Loucy (cell line): ENCODE measurements around the gene AJM1.

Experiments
- H2AFZ ChIP-seq: fragments of 200-600 bp; sonication (generic); 2 replicates; pipeline ENCODE4 v1.6.0; 2016; ENCODE audit warnings: antibody characterized with exemption, mild to moderate bottlenecking, low read length, moderate library complexity
- H3F3A ChIP-seq: fragments of 200-600 bp; 2 replicates; pipeline ENCODE4 v1.6.0; 2016; ENCODE audit warnings: antibody characterized with exemption, low read depth, mild to moderate bottlenecking
- H3K27me3 ChIP-seq: fragments of 200-600 bp; sonication (generic); 2 replicates; pipeline ENCODE4 v1.6.1; 2014; ENCODE audit warnings: low read length, mild to moderate bottlenecking; ENCODE audit not compliant: insufficient read depth, poor library complexity, severe bottlenecking
- H3K36me3 ChIP-seq: fragments of 200-600 bp; sonication (generic); 2 replicates; pipeline ENCODE4 v1.6.1; 2016; ENCODE audit warnings: low read length; ENCODE audit not compliant: insufficient read depth
- H3K4me1 ChIP-seq: fragments of 200-600 bp; sonication (generic); 2 replicates; pipeline ENCODE4 v1.5.1; 2014; ENCODE audit warnings: low read length, mild to moderate bottlenecking; ENCODE audit not compliant: insufficient read depth, poor library complexity, severe bottlenecking
- H3K4me2 ChIP-seq: fragments of 200-600 bp; sonication (generic); 2 replicates; pipeline ENCODE4 v1.6.0; 2014; ENCODE audit warnings: antibody characterized with exemption, low read length, low read depth, mild to moderate bottlenecking; ENCODE audit not compliant: poor library complexity, severe bottlenecking
- H3K4me3 ChIP-seq: fragments of 200-600 bp; sonication (generic); 2 replicates; pipeline ENCODE4 v1.5.1; 2014; ENCODE audit warnings: low read length, mild to moderate bottlenecking, mixed read lengths; ENCODE audit not compliant: poor library complexity, severe bottlenecking
- H3K79me2 ChIP-seq: fragments of 200-600 bp; sonication (generic); 2 replicates; pipeline ENCODE4 v1.6.1; 2014; ENCODE audit warnings: low read length; ENCODE audit not compliant: insufficient read depth
- H3K9ac ChIP-seq: fragments of 200-600 bp; sonication (generic); 2 replicates; pipeline ENCODE4 v1.6.0; 2014; ENCODE audit warnings: mild to moderate bottlenecking, low read depth, low read length, moderate library complexity; ENCODE audit not compliant: poor library complexity, severe bottlenecking
- H3K9me2 ChIP-seq: fragments of 200-600 bp; sonication (generic); replicated peaks from 2 replicates; pipeline ENCODE4 v1.6.1; 2016; ENCODE audit warnings: low read depth, low read length, mixed read lengths
- H3K9me3 ChIP-seq: fragments of 200-600 bp; sonication (generic); 2 replicates; pipeline ENCODE4 v1.6.1; 2014; ENCODE audit warnings: mild to moderate bottlenecking, antibody characterized with exemption, low read length, low read depth; ENCODE audit not compliant: insufficient read depth
- H4K20me1 ChIP-seq: fragments of 200-600 bp; sonication (generic); 2 replicates; pipeline ENCODE4 v1.6.0; 2014; ENCODE audit warnings: antibody characterized with exemption, low read length, mild to moderate bottlenecking; ENCODE audit not compliant: insufficient read depth, poor library complexity, severe bottlenecking
- CTCF ChIP-seq: fragments of 200-600 bp; sonication (generic); conservative IDR thresholded peaks from 2 replicates; pipeline ENCODE4 v1.5.1; 2014; ENCODE audit warnings: mild to moderate bottlenecking, antibody characterized with exemption, low read length
- EZH2phosphoT487 ChIP-seq: fragments of 200-600 bp; IDR thresholded peaks from 2 replicates; pipeline ENCODE4 v1.6.1; 2018; ENCODE audit warnings: antibody characterized with exemption, mild to moderate bottlenecking, moderate library complexity, borderline replicate concordance

Gene AJM1

GRCh38 chr9:136803551-136804508 lies 38.4 kb upstream of the AJM1 start:
- H3F3A ChIP-seq: no peaks in the 10 kb centered on the region
- peaks cover 29% of the 10 kb centered on the region for H3K79me2 ChIP-seq
- no peak for TF ChIP-seq EZH2phosphoT487
- no peak for TF ChIP-seq CTCF
- H3K9ac ChIP-seq: no peak overlapping the region
- H2AFZ ChIP-seq: no peak overlapping the region
- no peaks in the 10 kb centered on the region for H3K9me3 ChIP-seq
- H3K9me2 ChIP-seq: no peaks in the 10 kb centered on the region
- no peak overlapping the region for H3K4me3 ChIP-seq
- H3K27me3 ChIP-seq: no peaks in the 10 kb centered on the region
- H3K4me2 ChIP-seq: no peak overlapping the region
- no peaks in the 10 kb centered on the region for H3K36me3 ChIP-seq
- peaks cover 21% of the 10 kb centered on the region for H3K4me1 ChIP-seq
- H4K20me1 ChIP-seq: peaks cover 15% of the 10 kb centered on the region

GRCh38 chr9:136804509-136805206 lies 37.6 kb upstream of the AJM1 start:
- H3F3A ChIP-seq: no peaks in the 10 kb centered on the region
- H3K4me1 ChIP-seq: peaks cover 29% of the 10 kb centered on the region
- peaks cover 23% of the 10 kb centered on the region for H4K20me1 ChIP-seq
- TF ChIP-seq EZH2phosphoT487: no peak
- no peak for TF ChIP-seq CTCF
- H3K9me2 ChIP-seq: no peaks in the 10 kb centered on the region
- H3K36me3 ChIP-seq: no peaks in the 10 kb centered on the region
- H3K79me2 ChIP-seq: peaks cover 37% of the 10 kb centered on the region
- H3K27me3 ChIP-seq: no peaks in the 10 kb centered on the region
- H3K9me3 ChIP-seq: no peaks in the 10 kb centered on the region
- no peak overlapping the region for H3K4me3 ChIP-seq
- no peak overlapping the region for H3K9ac ChIP-seq
- H3K4me2 ChIP-seq: no peak overlapping the region
- no peak overlapping the region for H2AFZ ChIP-seq

- no peak overlapping the region for H3K9ac ChIP-seq
- H2AFZ ChIP-seq: no peak overlapping the region
- no peak overlapping the region for H3K4me3 ChIP-seq
- peaks cover 29% of the 10 kb centered on the region for H4K20me1 ChIP-seq
- peaks cover 35% of the 10 kb centered on the region for H3K4me1 ChIP-seq
- H3K36me3 ChIP-seq: no peaks in the 10 kb centered on the region
- no peaks in the 10 kb centered on the region for H3K27me3 ChIP-seq
- peaks cover 43% of the 10 kb centered on the region for H3K79me2 ChIP-seq
- H3F3A ChIP-seq: no peaks in the 10 kb centered on the region
- H3K4me2 ChIP-seq: no peak overlapping the region
- no peaks in the 10 kb centered on the region for H3K9me3 ChIP-seq
- no peaks in the 10 kb centered on the region for H3K9me2 ChIP-seq
- TF ChIP-seq EZH2phosphoT487: no peak
- TF ChIP-seq CTCF: no peak
Observed at GRCh38 chr9:136805207-136805740, 37.0 kb upstream of the AJM1 start.
